HG03045 (cell line): ENCODE measurements around the gene PIP5K1C.

ENCODE experiments used
- ATAC-seq: cut with Tn5 transposase; IDR thresholded peaks from one replicate; pipeline ENCODE4 v1.9.1; 2021; ENCODE audit warnings: mild to moderate bottlenecking, moderate library complexity; ENCODE audit not compliant: unreplicated experiment

Gene PIP5K1C

GRCh38 chr19:3700242-3701032 lies at the start of gene PIP5K1C:
Gene PIP5K1C (minus strand): TSS chr19:3700468. CDS start chr19:3700390, 78 bp downstream.
- peak; percentile 78 for ATAC-seq

GRCh38 chr19:3748965-3749364 lies 48.7 kb upstream of the PIP5K1C start:
- ATAC-seq, result no peak

GRCh38 chr19:3746371-3747056 lies 46.2 kb upstream of the PIP5K1C start:
- ATAC-seq, result no peak

GRCh38 chr19:3745363-3746045 lies 45.2 kb upstream of the PIP5K1C start:
- no peak for ATAC-seq

GRCh38 chr19:3743486-3743885 lies 43.2 kb upstream of the PIP5K1C start:
- ATAC-seq, result no peak

GRCh38 chr19:3740431-3740830 lies 40.2 kb upstream of the PIP5K1C start:
- ATAC-seq, result no peak

- ATAC-seq, result no peak
These were observed 38.4 kb upstream of the PIP5K1C start for GRCh38 chr19:3738477-3739220.

GRCh38 chr19:3737487-3738205 lies 37.4 kb upstream of the PIP5K1C start:
- no peak for ATAC-seq

GRCh38 chr19:3736106-3736724 lies 35.9 kb upstream of the PIP5K1C start:
- ATAC-seq, result no peak

- ATAC-seq, result no peak
These were observed 34.0 kb upstream of the PIP5K1C start for GRCh38 chr19:3734310-3734600.

- no peak for ATAC-seq
These were observed 33.5 kb upstream of the PIP5K1C start for GRCh38 chr19:3733549-3734309.

- no peak for ATAC-seq
These were observed 31.8 kb upstream of the PIP5K1C start for GRCh38 chr19:3732108-3732507.

- no peak for ATAC-seq
These were observed 30.2 kb upstream of the PIP5K1C start for GRCh38 chr19:3730457-3730958.

GRCh38 chr19:3725640-3726310 lies 25.5 kb upstream of the PIP5K1C start:
- ATAC-seq, result no peak

GRCh38 chr19:3725121-3725520 lies 24.9 kb upstream of the PIP5K1C start:
- ATAC-seq, result no peak

GRCh38 chr19:3723883-3724282 lies 23.6 kb upstream of the PIP5K1C start:
- no peak for ATAC-seq

- ATAC-seq, result no peak
These were observed 22.8 kb upstream of the PIP5K1C start for GRCh38 chr19:3723110-3723488.

- no peak for ATAC-seq
These were observed 22.3 kb upstream of the PIP5K1C start for GRCh38 chr19:3722443-3723109.
